Activated CD8-positive, alpha-beta memory T cell treated with anti-CD3 and anti-CD28 coated beads for 48 hours (primary cell): Measurements from ENCODE around the gene PCBP2.
"Not testable (repeated sequence)": the region's sequence is repeated elsewhere in the genome, so short reads cannot be mapped to it uniquely, and the experiment has no call there.

Experiments used
- DNase-seq, 3 experiments: peaks; one replicate each; pipeline ENCODE4 v3.0.0-alpha.2; 2020; ENCODE audit warnings: low read depth in 2 of 3, low spot score in 2 of 3

Gene PCBP2

GRCh38 chr12:53472056-53472582, 20.2 kb downstream of the PCBP2 start:
- DNase-seq: no peak

DNA sequence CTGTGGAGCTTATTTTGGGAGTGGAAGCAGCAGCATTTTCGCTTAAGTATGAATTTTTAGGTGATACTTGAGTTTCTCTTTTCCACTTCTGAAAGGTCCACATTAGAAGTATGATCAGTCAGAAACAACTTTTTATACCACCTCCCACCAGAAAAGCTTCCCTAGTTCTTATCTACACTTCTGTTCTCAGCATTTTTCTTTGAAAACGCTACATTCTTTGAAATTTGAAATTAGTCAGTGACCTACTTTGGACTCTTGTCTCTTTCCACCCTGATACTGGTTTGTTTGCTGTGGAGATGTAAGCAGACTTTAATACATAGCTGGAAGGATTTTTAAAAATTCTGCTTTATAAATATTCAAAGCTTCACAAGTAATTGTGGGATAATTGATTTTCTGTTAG, 22.2 kb downstream of the PCBP2 start:
- DNase-seq: no peak

DNA sequence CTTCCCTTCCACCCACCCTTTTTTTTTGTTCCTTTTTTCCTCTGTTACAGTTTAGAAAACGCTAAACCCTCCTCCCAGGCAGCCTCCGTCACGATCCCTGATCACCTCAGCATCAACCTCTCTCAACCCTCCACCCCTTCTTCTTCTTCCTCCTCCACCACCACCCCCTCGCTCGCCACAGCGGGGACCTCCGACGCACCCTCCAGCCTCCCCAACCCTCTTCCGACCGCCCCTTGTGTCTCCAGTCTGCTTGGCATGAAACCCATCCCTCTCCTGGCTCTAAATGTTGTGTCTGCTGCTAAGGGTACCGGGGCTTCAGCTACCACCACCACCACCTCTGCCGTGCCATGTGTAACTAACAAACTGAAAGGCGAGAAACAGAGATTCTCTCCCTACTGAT, 22.9 kb downstream of the PCBP2 start:
- DNase-seq: no peak

GRCh38 chr12:53476769-53477209, 24.9 kb downstream of the PCBP2 start:
- no peak for DNase-seq

GRCh38 chr12:53478865-53479264, 27.0 kb downstream of the PCBP2 start:
- no peak for DNase-seq

DNA sequence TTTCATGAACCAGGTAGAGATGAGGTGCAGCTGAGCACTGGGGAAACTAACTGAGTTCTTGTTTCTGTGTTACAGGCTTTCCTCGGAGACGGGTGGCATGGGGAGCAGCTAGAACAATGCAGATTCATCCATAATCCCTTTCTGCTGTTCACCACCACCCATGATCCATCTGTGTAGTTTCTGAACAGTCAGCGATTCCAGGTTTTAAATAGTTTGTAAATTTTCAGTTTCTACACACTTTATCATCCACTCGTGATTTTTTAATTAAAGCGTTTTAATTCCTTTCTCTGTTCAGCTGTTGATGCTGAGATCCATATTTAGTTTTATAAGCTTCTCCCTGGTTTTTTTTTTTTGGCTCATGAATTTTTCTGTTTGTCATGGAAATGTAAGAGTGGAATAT, 27.4 kb downstream of the PCBP2 start:
- DNase-seq: no peak

DNA sequence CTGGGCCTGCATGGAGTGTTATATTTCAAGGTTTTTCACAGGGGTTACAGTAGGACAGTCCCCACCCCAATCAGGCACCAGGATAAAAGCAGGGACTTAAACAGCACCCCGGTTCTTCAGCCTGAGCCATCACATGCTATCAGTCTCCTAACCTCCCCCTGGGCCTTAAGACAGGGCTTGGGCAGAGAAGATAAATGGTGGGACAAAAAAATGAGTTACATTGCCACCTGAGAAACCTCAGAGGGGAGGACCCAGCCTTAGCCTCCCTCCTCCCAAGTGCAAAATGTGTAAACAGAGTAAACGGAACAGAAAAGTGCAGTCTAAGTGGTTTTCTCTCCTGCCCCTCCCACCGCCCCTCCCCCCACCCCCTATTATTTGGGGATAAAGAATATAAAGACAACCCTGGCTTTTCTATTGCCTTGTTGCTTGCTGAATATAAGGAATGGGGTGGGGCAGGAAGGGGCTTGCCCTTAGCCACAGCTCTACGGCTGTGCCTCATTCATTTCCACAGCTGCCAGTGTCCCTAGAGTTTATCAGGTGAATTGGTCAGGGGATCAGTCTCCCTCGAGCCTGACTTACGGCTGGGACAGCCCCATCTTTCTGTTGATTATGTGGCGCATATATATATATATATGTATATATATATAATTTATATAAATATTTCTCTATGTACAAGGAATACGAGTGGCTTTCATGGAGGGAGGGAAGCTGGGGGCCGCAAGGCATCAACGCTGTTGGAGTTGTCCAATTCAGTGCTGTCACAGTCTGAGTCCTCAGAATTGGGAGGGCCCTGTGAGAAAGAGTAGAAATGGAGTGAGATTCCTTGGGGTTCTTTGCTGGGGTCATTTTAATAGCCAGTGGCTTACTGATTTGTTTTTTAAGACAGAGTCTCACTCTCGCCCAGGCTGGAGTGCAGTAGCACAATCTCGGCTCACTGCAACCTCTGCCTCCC, 28.9 kb downstream of the PCBP2 start:
- no peak for DNase-seq

DNA sequence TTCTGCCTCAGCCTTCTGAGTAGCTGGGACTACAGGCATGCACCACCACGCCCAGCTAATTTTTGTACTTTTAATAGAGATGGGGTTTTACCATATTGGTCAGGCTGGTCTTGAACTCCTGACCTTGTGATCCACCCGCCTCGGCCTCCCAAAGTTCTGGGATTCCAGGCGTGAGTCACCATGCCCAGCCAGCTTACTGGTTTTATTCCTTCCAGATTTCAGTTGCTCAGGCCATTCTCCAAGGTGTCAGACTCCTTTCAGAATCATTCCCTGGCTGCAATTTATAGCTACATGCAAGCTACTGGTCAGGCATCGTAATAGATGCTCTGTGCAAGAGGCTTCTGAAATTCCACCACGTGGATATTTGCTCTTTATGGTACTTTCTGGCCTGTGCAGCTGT, 29.6 kb downstream of the PCBP2 start:
- DNase-seq: not testable (repeated sequence)

DNA sequence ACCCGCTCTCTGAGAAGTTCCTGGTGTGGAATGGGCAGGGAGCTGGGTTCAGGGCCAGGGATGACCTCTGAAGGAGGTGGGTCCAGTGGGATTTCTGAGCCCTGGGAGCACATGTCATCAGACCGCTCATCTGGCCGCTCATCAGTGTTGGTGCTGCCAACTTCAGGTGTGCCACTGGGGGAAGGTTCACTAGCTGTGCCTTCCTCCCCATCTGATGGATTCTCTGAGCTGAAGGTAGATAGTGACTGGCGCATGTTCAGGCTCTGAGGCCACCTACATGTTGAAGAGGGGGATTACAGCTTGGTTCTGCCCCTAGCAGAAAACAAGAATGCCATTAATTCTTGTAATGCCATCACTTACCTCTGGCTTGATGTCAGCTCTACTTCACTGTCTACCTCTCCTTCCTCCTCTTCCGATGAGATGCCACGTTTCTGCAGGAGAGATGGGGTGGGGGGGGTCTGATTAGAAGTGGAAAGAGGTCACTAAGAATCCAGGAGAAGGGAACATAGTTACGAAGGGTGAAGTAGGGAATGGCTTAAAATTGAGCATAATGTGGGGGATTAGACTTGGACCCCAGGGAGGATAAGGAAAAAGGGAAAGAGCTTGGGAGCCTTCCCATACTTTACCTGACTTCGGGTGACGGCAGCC, 30.2 kb downstream of the PCBP2 start:
- no peak for DNase-seq

DNA sequence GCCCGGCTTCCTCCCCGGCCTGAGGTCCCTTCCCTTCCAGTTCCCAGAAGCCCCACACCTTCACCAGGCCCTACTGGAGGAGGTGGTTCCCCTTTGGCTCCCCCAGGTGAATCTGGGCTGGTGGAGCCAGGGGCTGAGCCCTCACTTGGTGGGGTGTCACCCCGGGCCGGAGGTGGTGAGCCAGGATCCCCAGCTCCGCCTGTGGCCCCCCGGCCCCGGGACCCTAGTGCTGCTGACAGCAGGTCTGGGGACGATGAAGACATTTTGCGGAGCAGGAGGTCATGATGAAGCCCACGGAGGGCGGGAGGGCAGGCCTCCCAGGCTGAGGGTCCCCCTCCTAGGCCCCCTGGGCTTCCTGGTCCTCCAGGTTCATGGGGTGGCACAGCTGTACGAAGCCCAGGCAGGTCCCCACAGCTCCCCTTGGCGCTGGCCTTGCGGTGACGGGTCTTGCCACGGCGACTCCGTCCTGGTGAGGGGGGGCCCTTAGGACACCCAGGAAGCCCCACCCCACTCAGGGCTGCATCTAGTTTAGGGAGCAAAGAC, 30.8 kb downstream of the PCBP2 start:
- no peak for DNase-seq

DNA sequence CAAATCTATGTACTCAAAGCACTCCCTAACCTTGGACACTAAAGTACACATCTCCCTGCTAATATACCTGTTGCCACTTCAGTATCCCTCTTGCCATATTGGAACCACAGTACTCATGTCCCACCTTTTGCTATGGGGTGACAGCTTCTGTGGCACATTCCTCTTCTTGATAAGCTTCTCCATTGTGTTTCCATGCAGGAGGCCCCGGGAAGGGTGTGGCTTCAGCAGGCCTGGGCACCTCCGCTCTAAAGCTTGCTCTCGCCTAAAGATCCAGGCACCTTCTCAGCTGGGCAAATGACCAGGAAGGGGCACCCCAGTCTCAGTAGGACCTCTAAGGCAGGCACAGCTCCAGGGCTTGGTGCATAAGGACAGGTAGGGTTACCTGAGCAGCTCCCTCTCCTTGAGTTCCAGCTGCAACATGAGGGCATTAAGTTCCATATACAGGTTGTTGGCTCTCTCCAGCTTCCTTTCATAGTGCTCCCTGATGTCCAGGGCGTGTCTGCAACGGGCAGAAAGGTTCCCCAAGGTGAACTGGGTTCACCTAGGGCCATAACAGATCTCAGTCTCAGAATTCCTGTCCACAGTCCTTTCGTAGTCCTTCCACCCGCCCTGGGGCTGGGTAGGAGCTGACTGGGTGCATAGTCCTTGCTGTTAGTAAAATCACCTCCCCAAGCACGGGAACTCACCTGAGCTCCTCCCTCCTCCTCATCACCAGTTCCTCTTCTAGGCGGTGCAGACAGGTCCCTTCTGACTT, 31.5 kb downstream of the PCBP2 start:
- no peak for DNase-seq

- no peak for DNase-seq
Observed at GRCh38 chr12:53483979-53484377, 32.1 kb downstream of the PCBP2 start.

DNA sequence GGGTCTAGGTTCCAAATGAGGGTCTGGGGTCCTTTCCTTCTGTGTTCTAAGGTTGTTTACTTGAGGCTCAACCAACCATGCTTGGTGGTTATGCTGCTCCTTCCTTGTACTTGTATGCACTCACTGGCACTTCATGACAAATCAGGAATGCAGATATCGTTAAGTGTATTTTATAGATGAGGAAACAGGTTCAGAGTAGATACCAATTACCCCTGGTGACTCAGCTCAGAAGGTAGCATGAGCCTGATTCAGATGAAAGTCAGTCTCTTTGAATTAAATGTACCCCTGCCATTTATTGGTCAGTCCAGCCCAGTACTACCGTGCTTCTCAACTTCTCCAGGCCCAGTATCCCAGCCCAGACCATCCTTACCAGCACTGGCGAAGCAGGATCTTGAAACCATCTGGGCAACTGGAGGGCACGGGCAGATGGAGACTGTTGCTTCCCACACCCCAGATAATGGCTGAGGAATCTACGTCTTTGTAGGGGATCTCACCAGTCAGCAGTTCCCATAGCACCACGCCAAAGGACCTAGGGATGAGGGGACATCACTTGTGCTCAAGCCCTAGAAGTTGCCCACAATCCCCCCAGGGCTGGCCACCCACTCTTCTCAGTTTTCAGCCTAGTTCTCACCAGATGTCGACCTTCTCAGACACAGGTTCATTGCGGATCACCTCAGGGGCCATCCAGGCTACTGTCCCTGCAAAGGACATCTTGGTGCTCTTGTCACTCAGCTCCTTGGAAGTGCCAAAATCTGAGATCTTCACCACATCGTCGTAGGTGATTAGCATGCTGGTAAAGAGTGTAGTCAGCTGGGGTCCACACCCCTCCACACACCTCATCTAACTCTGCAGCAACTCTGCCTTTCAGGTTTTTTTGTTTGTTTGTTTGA, 33.0 kb downstream of the PCBP2 start:
- no peak for DNase-seq

DNA sequence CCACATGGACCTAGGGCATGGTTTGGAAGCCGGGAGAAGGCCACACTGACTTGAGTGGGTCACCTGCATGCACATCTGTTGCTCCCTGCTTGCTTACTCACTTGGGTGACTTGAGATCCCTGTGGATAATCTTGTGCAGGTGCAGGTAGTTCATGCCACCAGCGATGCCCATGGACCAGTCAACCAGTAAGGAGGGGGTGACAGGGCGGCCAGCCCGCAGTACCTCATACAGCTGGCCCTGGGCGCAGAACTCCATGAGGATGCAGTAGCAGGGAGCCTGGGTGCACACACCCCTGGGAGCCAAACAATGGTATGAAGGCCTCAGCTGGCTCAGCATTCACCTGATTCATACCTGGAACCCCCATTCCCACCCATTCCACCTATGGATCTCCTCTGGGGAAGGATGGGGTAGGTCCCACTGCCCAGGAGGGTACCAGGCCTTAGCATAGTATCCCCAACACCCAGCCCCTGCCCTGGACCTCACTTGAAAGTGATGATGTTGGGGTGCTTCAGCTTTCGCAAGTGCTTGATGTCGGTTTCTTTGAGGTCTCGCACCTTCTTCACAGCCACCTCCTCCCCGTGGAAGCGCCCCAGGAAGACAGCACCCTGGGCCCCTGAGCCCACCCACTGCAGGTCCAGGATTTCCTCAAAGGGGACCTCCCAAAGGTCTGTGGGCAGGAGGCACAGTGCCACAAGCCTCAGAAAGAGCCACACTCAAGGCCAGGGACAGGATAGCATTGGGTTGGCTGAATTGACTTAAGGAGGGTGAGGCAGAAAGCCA, 34.2 kb downstream of the PCBP2 start:
- DNase-seq: no peak

DNA sequence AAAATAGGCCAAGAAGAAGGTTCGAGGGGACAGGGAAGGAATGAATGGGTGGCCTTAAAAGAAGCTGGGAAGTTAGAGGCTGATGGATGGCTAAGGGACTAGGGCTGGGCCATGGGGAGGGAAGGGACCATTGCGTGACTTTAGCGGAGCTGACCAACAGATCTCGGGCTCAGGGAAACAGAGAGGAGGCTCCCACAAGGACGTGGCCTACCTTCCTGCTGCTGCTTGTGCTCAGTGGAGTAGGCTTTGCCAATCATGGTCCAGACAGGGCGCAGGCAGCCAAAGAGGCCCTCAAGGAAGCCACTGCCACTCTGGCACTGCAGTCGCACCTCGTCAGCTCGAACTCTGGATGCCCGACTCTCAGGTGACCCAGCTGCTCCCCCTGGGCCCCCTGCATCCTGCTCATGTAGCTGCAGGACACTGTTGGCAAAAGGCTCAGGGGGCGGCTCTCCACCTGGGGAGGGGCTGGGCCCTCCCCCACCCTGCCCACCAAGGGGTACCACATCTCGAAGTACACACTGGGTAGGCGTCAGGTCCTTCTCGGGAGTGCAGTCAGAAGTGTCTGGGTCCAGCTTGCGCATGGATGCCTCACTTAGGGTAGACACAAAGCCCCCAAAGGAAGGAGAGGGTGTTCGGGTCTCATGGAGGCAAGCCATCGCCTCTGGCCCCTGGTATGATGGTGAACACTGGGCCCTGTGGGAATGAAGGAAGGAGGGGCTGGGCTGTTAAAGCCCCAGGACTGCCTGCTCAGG, 35.0 kb downstream of the PCBP2 start:
- no peak for DNase-seq

GRCh38 chr12:53489242-53489864, 37.5 kb downstream of the PCBP2 start:
- no peak for DNase-seq

- DNase-seq: no peak
Observed at GRCh38 chr12:53492188-53492587, 40.3 kb downstream of the PCBP2 start.
